ENCODE results near the gene TLR10.
"Not testable (repeated sequence)": the region's sequence is repeated elsewhere in the genome, so short reads cannot be mapped to it uniquely, and the experiment has no call there.

Gene TLR10

GRCh38 chr4:38802561-38803355 is 20.0 kb upstream of the TLR10 start:
- no peak for DNase-seq (ENCODE audit: low read depth)

GRCh38 chr4:38800961-38801450 is 18.2 kb upstream of the TLR10 start:
- no peak for DNase-seq (ENCODE audit: low read depth)

- DNase-seq (ENCODE audit: low read depth), result no peak
These were observed 17.6 kb upstream of the TLR10 start for GRCh38 chr4:38800366-38800765.

- DNase-seq (ENCODE audit: low read depth), result no peak
These were observed 12.3 kb upstream of the TLR10 start for GRCh38 chr4:38795087-38795486.

GRCh38 chr4:38794051-38794450 is 11.3 kb upstream of the TLR10 start:
- no peak for DNase-seq (ENCODE audit: low read depth)

- no peak for DNase-seq (ENCODE audit: low read depth)
These were observed 8.2 kb upstream of the TLR10 start for GRCh38 chr4:38791010-38791409.

- DNase-seq (ENCODE audit: low read depth), result no peak
These were observed 5.5 kb upstream of the TLR10 start for GRCh38 chr4:38788317-38788716.

GRCh38 chr4:38787693-38788092 is 4.9 kb upstream of the TLR10 start:
- no peak for DNase-seq (ENCODE audit: low read depth)

GRCh38 chr4:38785901-38786402 is 3.2 kb upstream of the TLR10 start:
- DNase-seq (ENCODE audit: low read depth), result no peak

- no peak for DNase-seq (ENCODE audit: low read depth)
These were observed 2.4 kb upstream of the TLR10 start for GRCh38 chr4:38785041-38785790.

- DNase-seq (ENCODE audit: low read depth), result no peak
These were observed 1.4 kb upstream of the TLR10 start for GRCh38 chr4:38784141-38784540.

- DNase-seq (ENCODE audit: low read depth), result no peak
These were observed 295 bp upstream of the TLR10 start for GRCh38 chr4:38783109-38783460.

GRCh38 chr4:38781854-38782261 is 932 bp downstream of the TLR10 start:
- no peak for DNase-seq (ENCODE audit: low read depth)

- DNase-seq (ENCODE audit: low read depth), result no peak
These were observed 1.8 kb downstream of the TLR10 start for GRCh38 chr4:38780833-38781484.

- DNase-seq (ENCODE audit: low read depth), result no peak
These were observed 3.0 kb downstream of the TLR10 start for GRCh38 chr4:38779790-38780189.

- DNase-seq (ENCODE audit: low read depth), result not testable (repeated sequence)
These were observed 4.9 kb downstream of the TLR10 start for GRCh38 chr4:38777925-38778324.

- DNase-seq (ENCODE audit: low read depth), result no peak
These were observed 7.5 kb downstream of the TLR10 start for GRCh38 chr4:38775326-38775725.

- no peak for DNase-seq (ENCODE audit: low read depth)
These were observed 8.4 kb downstream of the TLR10 start for GRCh38 chr4:38774181-38774955.

GRCh38 chr4:38770281-38770680 is 12.5 kb downstream of the TLR10 start:
- not testable (repeated sequence) for DNase-seq (ENCODE audit: low read depth)

- no peak for DNase-seq (ENCODE audit: low read depth)
These were observed 12.9 kb downstream of the TLR10 start for GRCh38 chr4:38769857-38770256.

- DNase-seq (ENCODE audit: low read depth), result no peak
These were observed 13.3 kb downstream of the TLR10 start for GRCh38 chr4:38769441-38769840.

- DNase-seq (ENCODE audit: low read depth), result no peak
These were observed 13.8 kb downstream of the TLR10 start for GRCh38 chr4:38768968-38769394.
